Esophagus (tissue), 2 donors: ENCODE data around the gene GTPBP6. TPM values are rescaled to one million over a fixed set of nuclear protein-coding genes. Genes with fewer than 3 reads are reported as not detected.

Experiments
- H3K27ac ChIP-seq, 2 donors: one replicate each; pipeline ENCODE4 v1.5.1; 2013; ENCODE audit warnings: low read depth in 2 of 2, mild to moderate bottlenecking in 2 of 2, inconsistent platforms in 1 of 2, low read length in 1 of 2, moderate library complexity in 1 of 2
- H3K27me3 ChIP-seq, 2 donors: one replicate each; pipeline ENCODE4 v1.6.1; 2013; ENCODE audit warnings: low read length in 2 of 2, control low read depth in 1 of 2, mild to moderate bottlenecking in 1 of 2; ENCODE audit not compliant: insufficient read depth in 2 of 2, control insufficient read depth in 1 of 2
- H3K36me3 ChIP-seq, 2 donors: one replicate each; pipeline ENCODE4 v1.6.1; 2013; ENCODE audit warnings: low read length in 1 of 2; ENCODE audit not compliant: control insufficient read depth in 2 of 2, insufficient read depth in 2 of 2
- H3K4me1 ChIP-seq, 2 donors: one replicate each; pipeline ENCODE4 v1.6.1; 2013; ENCODE audit warnings: low read length in 1 of 2; ENCODE audit not compliant: control insufficient read depth in 2 of 2, insufficient read depth in 2 of 2
- H3K4me3 ChIP-seq, 2 donors: one replicate each; pipeline ENCODE4 v1.5.1; 2013; ENCODE audit warnings: low read length in 2 of 2, mild to moderate bottlenecking in 2 of 2, low read depth in 1 of 2, moderate library complexity in 1 of 2
- H3K9me3 ChIP-seq, 2 donors: one replicate each; pipeline ENCODE4 v1.6.1; 2013; ENCODE audit warnings: mild to moderate bottlenecking in 2 of 2, low read depth in 1 of 2, low read length in 1 of 2, moderate library complexity in 1 of 2; ENCODE audit not compliant: control insufficient read depth in 2 of 2, insufficient read depth in 1 of 2
- WGBS, 2 donors: extraction: QIAGEN DNeasy Blood & Tissue Kit; methylation state at CpG; one replicate each; pipeline ENCODE4 v1.1.7; 2013; 5-methylcytosine and 5-hydroxymethylcytosine counted together
- polyA plus RNA-seq, 2 donors: library from polyadenylated mRNA; stranded (reverse); fragments of 200-250 nt; gene quantifications; one replicate each; pipeline ENCODE4 v1.2.3, GENCODE V29; 2013
- donor health status: healthy with polysubstance abuse.
- donor health status: Bipolar disorder and iron deficiency.

Gene GTPBP6
- polyA plus RNA-seq, 2 donors = 26.4 to 35.3 TPM

DNA sequence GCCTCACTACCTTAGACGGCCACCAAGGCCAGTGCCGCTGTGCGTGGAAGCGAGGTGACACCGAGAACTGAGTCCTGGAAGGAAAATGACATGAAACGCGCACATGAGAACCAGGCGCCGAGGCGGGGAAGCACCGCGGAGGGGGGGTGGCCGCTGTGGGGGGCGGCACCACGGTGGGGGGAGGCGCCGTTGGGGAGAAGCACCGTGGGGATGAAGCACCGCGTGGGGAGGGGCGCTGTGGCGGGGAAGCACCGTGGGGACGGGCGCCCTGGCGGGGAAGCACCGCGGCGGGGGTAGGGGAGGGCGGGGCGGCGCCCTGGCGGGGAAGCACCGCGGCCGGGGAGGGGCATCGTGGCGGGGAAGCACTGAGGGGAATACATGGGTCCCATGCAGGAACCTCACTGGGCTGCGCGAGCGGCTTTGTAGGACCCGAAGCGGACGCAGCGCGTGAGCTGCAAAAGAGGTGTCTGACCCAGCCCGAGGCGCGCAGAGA lies 40.1 kb upstream of the GTPBP6 start:
- Histone ChIP-seq H3K4me3 (no peak overlapping the region), H3K4me1 (no peaks in the 10 kb centered on the region), H3K27me3 (no peaks in the 10 kb centered on the region), H3K9me3 (peaks cover 4 to 19% of the 10 kb centered on the region in 2 donors), H3K27ac (no peak overlapping the region), H3K36me3 (peaks cover 0 to 28% of the 10 kb centered on the region in 2 donors)
- 94% methylated on average over 46 to 49 of the region's 49 CpGs for WGBS, 2 donors

DNA sequence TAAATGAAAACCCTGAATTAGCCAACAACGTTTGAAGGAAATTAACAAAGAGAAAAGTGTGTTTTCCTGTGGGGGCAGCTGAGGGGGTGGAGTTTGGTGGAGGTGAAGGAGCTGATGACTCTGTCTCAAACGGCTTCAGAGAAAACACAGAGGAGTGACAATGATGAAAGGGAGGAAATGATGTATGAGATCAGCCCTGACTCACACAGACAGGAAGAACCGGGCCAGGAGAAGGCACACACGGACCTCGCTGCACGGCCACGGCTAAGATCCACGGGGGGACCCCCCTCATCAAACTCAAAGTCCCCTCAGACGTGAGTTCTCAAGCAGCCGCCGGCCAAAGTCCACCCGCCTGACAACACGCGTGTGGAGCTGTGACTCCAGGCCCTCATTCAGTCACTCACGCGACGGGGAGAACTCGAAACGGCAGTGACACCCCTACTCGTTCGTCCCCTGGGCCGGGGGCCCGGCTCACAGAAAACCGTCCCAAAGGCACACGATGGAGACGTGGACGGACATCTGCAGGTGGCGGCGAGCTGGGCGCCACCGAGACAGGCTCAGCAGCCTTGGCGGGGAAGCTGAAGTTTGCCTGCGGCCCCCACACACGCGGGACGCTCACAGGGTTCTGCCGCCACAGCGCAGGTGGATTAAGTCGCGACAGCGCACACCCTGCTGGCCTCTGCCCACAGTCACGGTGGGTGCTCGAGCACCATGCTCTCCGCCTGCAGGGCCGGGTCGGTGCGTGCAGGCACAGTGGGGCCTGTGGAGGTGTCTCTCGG lies 39.3 kb upstream of the GTPBP6 start:
- H3K9me3 ChIP-seq = peaks cover 4 to 19% of the 10 kb centered on the region in 2 donors
- H3K4me3 ChIP-seq = no peak overlapping the region
- H3K4me1 ChIP-seq = no peaks in the 10 kb centered on the region
- 87 to 88% methylated on average over 48 of the region's 48 CpGs for whole genome bisulfite sequencing, 2 donors
- H3K27ac ChIP-seq = no peak overlapping the region
- peaks cover 0 to 28% of the 10 kb centered on the region in 2 donors for H3K36me3 ChIP-seq
- H3K27me3 ChIP-seq = no peaks in the 10 kb centered on the region

DNA sequence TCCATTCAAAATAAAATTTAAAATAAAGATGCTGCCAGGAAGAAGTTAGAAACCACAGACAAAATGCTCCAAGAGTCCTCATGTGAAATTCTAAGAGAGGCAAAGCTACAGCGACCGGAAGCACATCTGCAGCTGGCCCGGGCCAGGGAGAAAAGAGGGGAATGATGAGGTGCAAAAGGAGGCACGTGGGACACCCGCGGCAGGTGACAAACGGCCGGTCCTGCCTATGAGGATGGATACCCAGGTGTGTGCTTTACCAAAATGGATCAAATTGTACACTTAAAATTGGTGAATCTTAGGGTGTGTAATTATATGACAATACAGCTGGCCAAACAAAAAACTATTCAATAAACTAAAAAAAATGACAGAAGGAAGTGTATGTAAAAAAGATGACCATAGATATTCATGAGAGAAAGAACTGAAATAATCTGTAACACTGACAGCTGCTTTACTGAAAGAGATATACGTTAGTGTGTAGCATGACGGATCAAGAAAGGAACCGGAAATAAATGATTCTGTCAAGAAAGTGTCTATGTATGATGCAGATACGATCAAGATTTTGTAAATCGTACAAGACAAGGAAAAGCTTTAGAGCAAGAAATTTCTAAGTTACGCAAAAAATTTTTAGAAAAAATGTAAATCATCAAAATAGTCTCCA lies 38.6 kb upstream of the GTPBP6 start:
- 83 to 88% methylated on average over 14 of the region's 14 CpGs for whole genome bisulfite sequencing, 2 donors
- H3K9me3 ChIP-seq = peaks cover 4 to 19% of the 10 kb centered on the region in 2 donors
- peaks cover 0 to 32% of the 10 kb centered on the region in 2 donors for H3K36me3 ChIP-seq
- H3K4me3 ChIP-seq = no peak overlapping the region
- no peak overlapping the region for H3K27ac ChIP-seq
- no peaks in the 10 kb centered on the region for H3K4me1 ChIP-seq
- H3K27me3 ChIP-seq = no peaks in the 10 kb centered on the region

- no peaks in the 10 kb centered on the region for H3K27me3 ChIP-seq
- no peak overlapping the region for H3K27ac ChIP-seq
- peaks cover 0 to 32% of the 10 kb centered on the region in 2 donors for H3K36me3 ChIP-seq
- WGBS, 2 donors = 91 to 93% methylated on average over 17 of the region's 17 CpGs
- no peak overlapping the region for H3K4me3 ChIP-seq
- no peaks in the 10 kb centered on the region for H3K4me1 ChIP-seq
- H3K9me3 ChIP-seq = peaks cover 4 to 17% of the 10 kb centered on the region in 2 donors
Measured at GRCh38 chrX:356385-357034, 37.9 kb upstream of the GTPBP6 start.

DNA sequence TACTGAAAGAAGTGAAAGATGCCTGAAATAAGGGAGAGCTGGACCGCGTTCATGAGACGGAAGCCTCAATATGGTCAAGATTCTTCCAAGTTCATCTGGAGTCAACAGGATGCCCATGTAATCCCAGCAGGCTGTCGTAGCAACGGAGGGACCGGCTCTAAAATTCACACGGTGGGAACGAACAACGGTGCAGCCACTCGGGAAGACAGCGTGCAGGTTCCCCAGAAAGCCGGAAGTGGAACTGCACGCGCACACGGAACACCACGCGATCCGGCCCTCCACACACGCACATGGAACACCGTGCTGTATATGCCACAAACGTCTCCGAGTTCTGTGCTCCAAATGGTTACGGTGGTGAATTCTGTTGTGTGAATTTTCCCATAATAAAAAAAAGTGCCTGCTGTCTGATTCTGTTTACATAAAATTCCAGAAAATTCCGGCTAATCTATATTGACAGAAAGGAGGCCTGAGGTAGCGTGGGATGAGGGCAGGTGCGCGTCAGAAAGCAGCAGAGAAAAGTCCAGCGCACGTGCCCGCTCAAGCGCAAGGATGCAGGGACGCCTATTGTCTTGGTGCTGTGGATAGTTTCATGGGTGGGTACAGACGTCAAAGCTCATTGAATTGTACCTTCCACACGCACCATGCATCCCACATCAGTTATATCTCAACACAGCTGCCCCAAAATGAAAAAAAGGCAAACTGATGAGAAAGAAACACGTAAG lies 36.9 kb upstream of the GTPBP6 start:
- H3K9me3 ChIP-seq = peaks cover 2 to 10% of the 10 kb centered on the region in 2 donors
- 95 to 96% methylated on average over 35 of the region's 35 CpGs for WGBS, 2 donors
- no peaks in the 10 kb centered on the region for H3K4me1 ChIP-seq
- H3K4me3 ChIP-seq = no peak overlapping the region
- no peaks in the 10 kb centered on the region for H3K27me3 ChIP-seq
- H3K36me3 ChIP-seq = peaks cover 0 to 22% of the 10 kb centered on the region in 2 donors
- no peak overlapping the region for H3K27ac ChIP-seq

- no peaks in the 10 kb centered on the region for H3K4me1 ChIP-seq
- 97 to 98% methylated on average over 37 to 39 of the region's 39 CpGs for WGBS, 2 donors
- no peak overlapping the region for H3K27ac ChIP-seq
- H3K27me3 ChIP-seq = no peaks in the 10 kb centered on the region
- peaks cover 0 to 4% of the 10 kb centered on the region in 2 donors for H3K9me3 ChIP-seq
- no peak overlapping the region for H3K4me3 ChIP-seq
- H3K36me3 ChIP-seq = peaks cover 0 to 19% of the 10 kb centered on the region in 2 donors
Measured at GRCh38 chrX:353566-354535, 35.3 kb upstream of the GTPBP6 start.

DNA sequence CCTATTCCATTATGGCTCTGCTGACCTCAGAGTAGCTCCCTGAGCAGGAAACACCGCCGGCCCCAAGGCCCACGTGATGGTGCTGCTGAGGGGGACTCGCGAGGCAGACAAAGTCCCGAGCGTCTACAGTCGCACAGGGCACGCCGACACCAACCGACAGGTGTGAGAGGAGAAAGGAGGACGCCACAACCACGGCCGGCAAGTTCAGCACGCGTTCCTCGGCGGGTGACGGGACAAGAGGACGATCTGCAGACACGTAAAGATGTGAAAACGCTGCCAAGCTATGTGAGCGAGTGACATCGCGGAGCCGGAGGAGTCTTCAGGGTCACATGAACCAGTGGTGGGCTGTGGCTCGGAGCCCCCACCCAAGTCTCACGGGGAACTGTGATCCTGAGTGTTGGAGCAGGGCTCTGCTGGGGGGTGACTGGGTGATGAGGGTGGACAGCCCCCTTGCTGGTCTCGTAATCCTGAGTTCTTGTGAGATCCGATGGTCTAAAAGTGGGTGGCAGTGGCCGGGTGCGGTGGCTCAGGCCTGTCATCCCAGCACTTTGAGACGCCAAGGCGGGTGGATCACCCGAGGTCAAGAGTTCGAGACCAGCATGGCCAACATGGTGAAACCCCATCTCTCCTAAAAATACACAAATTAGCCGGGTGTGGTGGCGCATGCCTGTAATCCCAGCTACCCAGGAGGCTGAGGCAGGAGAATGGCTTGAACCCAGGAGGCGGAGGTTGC lies 34.2 kb upstream of the GTPBP6 start:
- WGBS, 2 donors = 97% methylated on average over 39 of the region's 39 CpGs

GRCh38 chrX:352181-352580 lies 33.6 kb upstream of the GTPBP6 start:
- Histone ChIP-seq H3K27me3 (no peaks in the 10 kb centered on the region), H3K4me3 (no peak overlapping the region), H3K9me3 (no peaks in the 10 kb centered on the region), H3K36me3 (peaks cover 0 to 22% of the 10 kb centered on the region in 2 donors), H3K4me1 (no peaks in the 10 kb centered on the region), H3K27ac (no peak overlapping the region)
- WGBS, 2 donors = 95 to 97% methylated on average over 27 of the region's 27 CpGs

More for the DNA sequence above, 34.2 kb upstream of the GTPBP6 start:
- H3K27ac ChIP-seq = no peak overlapping the region
- H3K4me1 ChIP-seq = no peaks in the 10 kb centered on the region
- no peaks in the 10 kb centered on the region for H3K9me3 ChIP-seq
- peaks cover 0 to 16% of the 10 kb centered on the region in 2 donors for H3K36me3 ChIP-seq
- no peaks in the 10 kb centered on the region for H3K27me3 ChIP-seq
- H3K4me3 ChIP-seq = no peak overlapping the region
